WTC11 (cell line): Measurements from ENCODE around the gene SULT6B1. TPM values are rescaled to one million over a fixed set of nuclear protein-coding genes. Genes with fewer than 3 reads are reported as not detected.

Experiments used
- ATAC-seq: fragments of 200-7000 bp; cut with Tn5 transposase; 2 replicates; pipeline ENCODE4 v1.10.0; 2021; ENCODE audit warnings: mild to moderate bottlenecking, moderate library complexity
- CTCF ChIA-PET: fragments of 300-600 bp; sonication (Branson Sonifier 250); formaldehyde crosslinking; loops from one replicate; lab custom pipeline; 2021; ENCODE audit warnings: antibody characterized with exemption; lab: Charles Lee
- POLR2A ChIA-PET: fragments of 350-600 bp; sonication (Branson Sonifier 250); formaldehyde crosslinking; loops from one replicate; lab custom pipeline; 2021; ENCODE audit warnings: antibody characterized with exemption; lab: Charles Lee
- DNase-seq: peaks from one replicate; pipeline ENCODE4 v3.0.0; 2021; ENCODE audit warnings: low spot score
- H3K27ac Mint-ChIP-seq: 2 replicates; pipeline ENCODE4 v1.8.0; 2021; ENCODE audit warnings: mixed read lengths
- H3K27me3 Mint-ChIP-seq: 2 replicates; pipeline ENCODE4 v1.8.0; 2021; ENCODE audit warnings: low read depth, mild to moderate bottlenecking, moderate library complexity, mixed read lengths
- H3K36me3 Mint-ChIP-seq: 2 replicates; pipeline ENCODE4 v1.8.0; 2021; ENCODE audit warnings: mixed read lengths
- H3K4me1 Mint-ChIP-seq: 2 replicates; pipeline ENCODE4 v1.8.0; 2022; ENCODE audit warnings: mixed read lengths
- H3K4me3 Mint-ChIP-seq: 2 replicates; pipeline ENCODE4 v1.8.0; 2021; ENCODE audit warnings: mild to moderate bottlenecking, moderate library complexity, mixed read lengths
- H3K9me3 Mint-ChIP-seq: 2 replicates; pipeline ENCODE4 v1.8.0; 2021; ENCODE audit warnings: mixed read lengths
- CREB1 ChIP-seq: sonication (generic); formaldehyde crosslinking; IDR thresholded peaks from 2 replicates; pipeline ENCODE4 v1.8.0; 2023; ENCODE audit warnings: mild to moderate bottlenecking, missing genetic modification reagents
- CTCF ChIP-seq: fragments of 200-600 bp; IDR thresholded peaks from 2 replicates; pipeline ENCODE4 v1.8.0; 2022; ENCODE audit warnings: antibody characterized with exemption
- FOXJ3 ChIP-seq: sonication (generic); formaldehyde crosslinking; IDR thresholded peaks from 2 replicates; pipeline ENCODE4 v1.9.0; 2021; ENCODE audit warnings: missing genetic modification reagents, mild to moderate bottlenecking, borderline replicate concordance
- FOXK1 ChIP-seq: sonication (generic); formaldehyde crosslinking; IDR thresholded peaks from 2 replicates; pipeline ENCODE4 v1.8.0; 2022; ENCODE audit warnings: mild to moderate bottlenecking, moderate library complexity, missing genetic modification reagents
- FOXP1 ChIP-seq: sonication (generic); formaldehyde crosslinking; IDR thresholded peaks from 2 replicates; pipeline ENCODE4 v1.8.0; 2022; ENCODE audit warnings: missing genetic modification reagents, mild to moderate bottlenecking, moderate library complexity, borderline replicate concordance
- GTF2I ChIP-seq: fragments of 250-450 bp; sonication (Bioruptor Pico); conservative IDR thresholded peaks from 2 replicates; pipeline ENCODE4 v1.4.0; 2021; ENCODE audit warnings: mild to moderate bottlenecking
- IRF1 ChIP-seq: sonication (generic); formaldehyde crosslinking; IDR thresholded peaks from 2 replicates; pipeline ENCODE4 v1.8.0; 2023; ENCODE audit warnings: missing genetic modification reagents
- KAT7 ChIP-seq: sonication (generic); formaldehyde crosslinking; IDR thresholded peaks from 2 replicates; pipeline ENCODE4 v1.8.1; 2023; ENCODE audit warnings: missing genetic modification reagents, mild to moderate bottlenecking, borderline replicate concordance
- MYBL2 ChIP-seq: sonication (generic); formaldehyde crosslinking; IDR thresholded peaks from 2 replicates; pipeline ENCODE4 v1.8.1; 2023; ENCODE audit warnings: mild to moderate bottlenecking, moderate library complexity, missing genetic modification reagents
- NR2C2 ChIP-seq: sonication (generic); formaldehyde crosslinking; IDR thresholded peaks from 2 replicates; pipeline ENCODE4 v1.8.0; 2022; ENCODE audit warnings: mild to moderate bottlenecking, missing genetic modification reagents
- PRDM15 ChIP-seq: sonication (generic); formaldehyde crosslinking; IDR thresholded peaks from 2 replicates; pipeline ENCODE4 v1.8.0; 2022; ENCODE audit warnings: missing genetic modification reagents
- RELA ChIP-seq: sonication (generic); formaldehyde crosslinking; IDR thresholded peaks from 2 replicates; pipeline ENCODE4 v1.8.1; 2022; ENCODE audit warnings: missing genetic modification reagents, mild to moderate bottlenecking, borderline replicate concordance
- TEAD4 ChIP-seq: sonication (generic); formaldehyde crosslinking; IDR thresholded peaks from 2 replicates; pipeline ENCODE4 v1.8.0; 2022; ENCODE audit warnings: mild to moderate bottlenecking, missing genetic modification reagents
- ZBTB21 ChIP-seq: sonication (generic); formaldehyde crosslinking; IDR thresholded peaks from 2 replicates; pipeline ENCODE4 v1.8.1; 2023; ENCODE audit warnings: mild to moderate bottlenecking, missing genetic modification reagents, borderline replicate concordance
- ZNF121 ChIP-seq: sonication (generic); formaldehyde crosslinking; IDR thresholded peaks from 2 replicates; pipeline ENCODE4 v1.8.0; 2023; ENCODE audit warnings: missing genetic modification reagents
- ZNF138 ChIP-seq: sonication (generic); formaldehyde crosslinking; conservative IDR thresholded peaks from 2 replicates; pipeline ENCODE4 v1.8.1; 2022; ENCODE audit warnings: mild to moderate bottlenecking, moderate library complexity, missing genetic modification reagents
- ZNF671 ChIP-seq: fragments of 250-450 bp; sonication (Bioruptor Pico); IDR thresholded peaks from 2 replicates; pipeline ENCODE4 v1.8.0; 2021; ENCODE audit warnings: mild to moderate bottlenecking
- total RNA-seq: library from RNA; stranded (reverse); gene quantifications from 3 replicates; pipeline ENCODE4 v1.2.3, GENCODE V29; 2021
- TF ChIP-seq, protein P1 (sequence below): sonication (generic); formaldehyde crosslinking; IDR thresholded peaks from 2 replicates; pipeline ENCODE4 v1.8.0; 2023; ENCODE audit warnings: missing genetic modification reagents, mild to moderate bottlenecking, borderline replicate concordance

Gene SULT6B1
- total RNA-seq, 1 experiment from 2014 or later, result not detected

GRCh38 chr2:37201766-37202165 is 13.3 kb upstream of the SULT6B1 start:
- DNase-seq (no peak), ATAC-seq (no peak)
- CTCF ChIA-PET, result no interaction called here
- Mint-ChIP-seq H3K4me1 (peaks cover 70% of the 10 kb centered on the region), H3K27ac (peak overlapping the region; percentile 93), H3K27me3 (no peaks in the 10 kb centered on the region; the same call in 1 of the 2 replicates), H3K4me3 (no peak overlapping the region), H3K9me3 (peaks cover 21% of the 10 kb centered on the region), H3K36me3 (peaks cover 81% of the 10 kb centered on the region)
- TF ChIP-seq, protein P1, sequence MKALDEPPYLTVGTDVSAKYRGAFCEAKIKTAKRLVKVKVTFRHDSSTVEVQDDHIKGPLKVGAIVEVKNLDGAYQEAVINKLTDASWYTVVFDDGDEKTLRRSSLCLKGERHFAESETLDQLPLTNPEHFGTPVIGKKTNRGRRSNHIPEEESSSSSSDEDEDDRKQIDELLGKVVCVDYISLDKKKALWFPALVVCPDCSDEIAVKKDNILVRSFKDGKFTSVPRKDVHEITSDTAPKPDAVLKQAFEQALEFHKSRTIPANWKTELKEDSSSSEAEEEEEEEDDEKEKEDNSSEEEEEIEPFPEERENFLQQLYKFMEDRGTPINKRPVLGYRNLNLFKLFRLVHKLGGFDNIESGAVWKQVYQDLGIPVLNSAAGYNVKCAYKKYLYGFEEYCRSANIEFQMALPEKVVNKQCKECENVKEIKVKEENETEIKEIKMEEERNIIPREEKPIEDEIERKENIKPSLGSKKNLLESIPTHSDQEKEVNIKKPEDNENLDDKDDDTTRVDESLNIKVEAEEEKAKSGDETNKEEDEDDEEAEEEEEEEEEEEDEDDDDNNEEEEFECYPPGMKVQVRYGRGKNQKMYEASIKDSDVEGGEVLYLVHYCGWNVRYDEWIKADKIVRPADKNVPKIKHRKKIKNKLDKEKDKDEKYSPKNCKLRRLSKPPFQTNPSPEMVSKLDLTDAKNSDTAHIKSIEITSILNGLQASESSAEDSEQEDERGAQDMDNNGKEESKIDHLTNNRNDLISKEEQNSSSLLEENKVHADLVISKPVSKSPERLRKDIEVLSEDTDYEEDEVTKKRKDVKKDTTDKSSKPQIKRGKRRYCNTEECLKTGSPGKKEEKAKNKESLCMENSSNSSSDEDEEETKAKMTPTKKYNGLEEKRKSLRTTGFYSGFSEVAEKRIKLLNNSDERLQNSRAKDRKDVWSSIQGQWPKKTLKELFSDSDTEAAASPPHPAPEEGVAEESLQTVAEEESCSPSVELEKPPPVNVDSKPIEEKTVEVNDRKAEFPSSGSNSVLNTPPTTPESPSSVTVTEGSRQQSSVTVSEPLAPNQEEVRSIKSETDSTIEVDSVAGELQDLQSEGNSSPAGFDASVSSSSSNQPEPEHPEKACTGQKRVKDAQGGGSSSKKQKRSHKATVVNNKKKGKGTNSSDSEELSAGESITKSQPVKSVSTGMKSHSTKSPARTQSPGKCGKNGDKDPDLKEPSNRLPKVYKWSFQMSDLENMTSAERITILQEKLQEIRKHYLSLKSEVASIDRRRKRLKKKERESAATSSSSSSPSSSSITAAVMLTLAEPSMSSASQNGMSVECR (CRISPR knock-in tag), result no peak
- TF ChIP-seq ZNF138 (CRISPR knock-in tag) (no peak), FOXP1 (CRISPR knock-in tag) (no peak)
- POLR2A ChIA-PET, result no interaction called here

- no peak overlapping the region for H3K4me3 Mint-ChIP-seq
- no peak for TF ChIP-seq NR2C2 (CRISPR knock-in tag)
- no peak for TF ChIP-seq KAT7
- no peak for TF ChIP-seq ZBTB21 (CRISPR knock-in tag)
- TF ChIP-seq ZNF671 (CRISPR knock-in tag), result no peak
- TF ChIP-seq PRDM15 (CRISPR knock-in tag), result no peak
- TF ChIP-seq RELA, result no peak
- no peak for TF ChIP-seq CREB1
- no peak for TF ChIP-seq ZNF121 (CRISPR knock-in tag)
- TF ChIP-seq TEAD4, result no peak
- TF ChIP-seq CTCF, result no peak
- no peak for TF ChIP-seq FOXJ3 (CRISPR knock-in tag)
- TF ChIP-seq IRF1, result no peak
- TF ChIP-seq ZNF138 (CRISPR knock-in tag), result no peak
- no peak for TF ChIP-seq MYBL2 (CRISPR knock-in tag)
- TF ChIP-seq FOXK1 (CRISPR knock-in tag), result no peak
- no peak for TF ChIP-seq GTF2I (CRISPR knock-in tag)
- TF ChIP-seq, all 79 proteins: peak for 0
- H3K36me3 Mint-ChIP-seq, result peaks cover 78% of the 10 kb centered on the region
- H3K27ac Mint-ChIP-seq, result peak overlapping the region; percentile 94
- peaks cover 2% of the 10 kb centered on the region; the same call in 1 of the 2 replicates for H3K27me3 Mint-ChIP-seq
- CTCF ChIA-PET, result no interaction called here
- peaks cover 18% of the 10 kb centered on the region for H3K9me3 Mint-ChIP-seq
- DNase-seq, result no peak
- POLR2A ChIA-PET, result no interaction called here
- no peak for ATAC-seq
- H3K4me1 Mint-ChIP-seq, result peaks cover 64% of the 10 kb centered on the region
These were observed 12.7 kb upstream of the SULT6B1 start for GRCh38 chr2:37201208-37201607.
